GM06990 (cell line): ENCODE data around the gene LRCH3.
"Not testable (repeated sequence)": the region's sequence is repeated elsewhere in the genome, so short reads cannot be mapped to it uniquely, and the experiment has no call there.

ENCODE experiments used
- DNase-seq: peaks from one replicate; pipeline ENCODE4 v3.0.0-alpha.2; 2011; ENCODE audit not compliant: insufficient read length; ENCODE audit errors: extremely low read depth
- H3K27me3 ChIP-seq: replicated peaks from 2 replicates; pipeline ENCODE4 v1.6.0; 2011; ENCODE audit warnings: low read length; ENCODE audit not compliant: control insufficient read depth, insufficient read depth
- H3K36me3 ChIP-seq: 2 replicates; pipeline ENCODE4 v1.5.1; 2011; ENCODE audit warnings: low read length; ENCODE audit not compliant: control insufficient read depth, insufficient read depth
- H3K4me3 ChIP-seq: replicated peaks from 2 replicates; pipeline ENCODE4 v1.5.1; 2011; ENCODE audit warnings: low read depth, mild to moderate bottlenecking, control low read depth, low read length
- CTCF ChIP-seq: IDR thresholded peaks from 2 replicates; pipeline ENCODE4 v1.5.1; 2011; ENCODE audit warnings: low read length, control low read depth, mild to moderate bottlenecking, inconsistent platforms; ENCODE audit not compliant: insufficient read depth, poor library complexity, severe bottlenecking

Gene LRCH3

GRCh38 chr3:197912741-197913476 is 121.9 kb downstream of the LRCH3 start:
- Histone ChIP-seq H3K27me3 (no peaks in the 10 kb centered on the region), H3K36me3 (no peaks in the 10 kb centered on the region), H3K4me3 (no peak overlapping the region)
- TF ChIP-seq CTCF, result no peak
- DNase-seq, result peak; percentile 31

- no peaks in the 10 kb centered on the region for H3K36me3 ChIP-seq
- no peak for DNase-seq
- H3K4me3 ChIP-seq, result no peak overlapping the region
- no peak for TF ChIP-seq CTCF
- H3K27me3 ChIP-seq, result no peaks in the 10 kb centered on the region
These were observed 122.8 kb downstream of the LRCH3 start for GRCh38 chr3:197913641-197914380.

- H3K27me3 ChIP-seq, H3K4me3 ChIP-seq, DNase-seq: not testable (repeated sequence)
These were observed 130.6 kb downstream of the LRCH3 start for GRCh38 chr3:197921429-197922275.

GRCh38 chr3:197926418-197926817 is 135.4 kb downstream of the LRCH3 start:
- H3K27me3 ChIP-seq, result no peaks in the 10 kb centered on the region; the same call in 1 of the 2 replicates
- DNase-seq, result no peak
- peak; percentile 28 for TF ChIP-seq CTCF

More at GRCh38 chr3:197921429-197922275, 130.6 kb downstream of the LRCH3 start:
- not testable (repeated sequence) for H3K36me3 ChIP-seq

GRCh38 chr3:197927578-197927977 is 136.5 kb downstream of the LRCH3 start:
- DNase-seq, H3K4me3 ChIP-seq, H3K27me3 ChIP-seq, H3K36me3 ChIP-seq: not testable (repeated sequence)

More at GRCh38 chr3:197926418-197926817, 135.4 kb downstream of the LRCH3 start:
- H3K36me3 ChIP-seq, result no peaks in the 10 kb centered on the region
- no peak overlapping the region for H3K4me3 ChIP-seq

DNA sequence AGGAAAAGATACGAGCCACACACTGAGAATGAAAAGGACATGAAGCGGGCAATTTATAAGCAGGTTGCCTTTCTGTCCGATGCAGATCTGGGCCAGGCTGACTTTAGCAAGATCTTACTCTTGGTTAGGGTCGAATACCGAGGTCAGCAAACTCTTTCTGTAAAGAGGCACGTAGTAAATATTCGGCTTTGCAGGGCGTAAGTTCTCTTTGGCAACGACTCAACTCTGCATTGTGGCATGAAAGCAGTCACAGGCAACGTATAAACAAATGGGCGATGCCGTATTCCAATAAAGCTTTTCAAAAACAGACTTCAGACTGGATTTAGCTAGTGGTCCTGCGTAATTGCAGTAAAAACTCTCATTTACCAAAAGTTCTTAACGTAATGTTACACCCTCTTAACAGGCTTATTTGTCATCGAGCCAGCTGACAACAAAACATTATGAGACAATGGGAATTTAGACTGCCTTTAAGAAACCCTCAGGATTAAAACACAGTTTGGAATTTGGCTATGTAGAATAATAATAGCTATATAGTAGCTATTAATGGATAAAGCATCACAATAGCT is 145.8 kb downstream of the LRCH3 start:
- DNase-seq, result no peak
- no peak for TF ChIP-seq CTCF
- Histone ChIP-seq H3K36me3 (no peaks in the 10 kb centered on the region), H3K4me3 (no peak overlapping the region), H3K27me3 (no peaks in the 10 kb centered on the region)
